ENCODE data around the gene KIF25.
"Not testable (repeated sequence)": the region's sequence is repeated elsewhere in the genome, so short reads cannot be mapped to it uniquely, and the experiment has no call there.

The KIF25 gene

GRCh38 chr6:167996424-167997199, 859 bp upstream of the KIF25 start:
- no peak for DNase-seq

- no peak for DNase-seq
Measured at GRCh38 chr6:167998215-167998614, 744 bp downstream of the KIF25 start.

DNA sequence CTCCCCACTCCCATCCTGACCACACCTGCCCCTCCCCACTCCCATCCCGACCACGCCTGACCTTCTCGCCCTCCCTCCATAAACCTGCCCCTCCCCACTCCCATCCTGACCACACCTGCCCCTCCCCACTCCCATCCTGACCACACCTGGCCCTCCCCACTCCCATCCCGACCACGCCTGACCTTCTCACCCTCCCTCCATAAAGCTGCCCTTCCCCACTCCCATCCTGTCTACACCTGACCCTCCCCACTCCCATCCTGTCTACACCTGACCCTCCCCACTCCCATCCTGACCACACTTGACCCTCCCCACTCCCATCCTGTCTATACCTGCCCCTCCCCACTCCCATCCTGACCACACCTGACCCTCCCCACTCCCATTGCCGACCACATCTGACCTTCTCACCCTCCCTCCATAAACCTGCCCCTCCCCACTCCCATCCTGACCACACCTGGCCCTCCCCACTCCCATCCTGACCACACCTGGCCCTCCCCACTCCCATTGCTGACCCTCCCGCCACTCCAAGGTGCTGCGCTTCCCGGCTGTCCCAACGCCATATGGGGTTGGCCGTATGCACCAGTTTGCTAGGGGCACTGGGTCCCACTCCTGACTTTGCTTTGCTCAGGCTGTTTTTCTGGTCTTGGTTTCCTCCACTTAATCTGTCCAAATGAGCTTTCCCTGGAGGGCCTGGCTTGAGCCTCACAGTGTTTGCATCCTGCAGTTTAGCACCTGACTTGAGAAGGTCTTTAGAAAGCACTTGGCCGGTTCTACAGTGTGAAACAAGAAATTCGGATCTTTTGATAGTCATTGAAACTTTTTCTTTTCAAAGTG, 2.9 kb downstream of the KIF25 start:
- DNase-seq, result no peak

- DNase-seq, result no peak
Measured at GRCh38 chr6:168001029-168001332, 3.5 kb downstream of the KIF25 start.

DNA sequence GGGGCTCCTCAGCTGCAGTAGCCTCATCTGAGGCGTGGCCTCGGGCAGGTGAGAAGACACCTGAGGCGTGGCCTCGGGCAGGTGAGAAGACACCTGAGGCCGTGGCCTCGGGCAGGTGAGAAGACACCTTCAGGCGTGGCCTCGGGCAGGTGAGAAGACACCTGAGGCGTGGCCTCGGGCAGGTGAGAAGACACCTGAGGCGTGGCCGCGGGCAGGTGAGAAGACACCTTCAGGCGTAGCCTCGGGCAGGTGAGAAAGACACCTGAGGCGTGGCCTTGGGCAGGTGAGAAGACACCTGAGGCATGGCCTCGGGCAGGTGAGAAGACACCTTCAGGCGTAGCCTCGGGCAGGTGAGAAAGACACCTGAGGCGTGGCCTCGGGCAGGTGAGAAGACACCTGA, 4.0 kb downstream of the KIF25 start:
- DNase-seq, result not testable (repeated sequence)

DNA sequence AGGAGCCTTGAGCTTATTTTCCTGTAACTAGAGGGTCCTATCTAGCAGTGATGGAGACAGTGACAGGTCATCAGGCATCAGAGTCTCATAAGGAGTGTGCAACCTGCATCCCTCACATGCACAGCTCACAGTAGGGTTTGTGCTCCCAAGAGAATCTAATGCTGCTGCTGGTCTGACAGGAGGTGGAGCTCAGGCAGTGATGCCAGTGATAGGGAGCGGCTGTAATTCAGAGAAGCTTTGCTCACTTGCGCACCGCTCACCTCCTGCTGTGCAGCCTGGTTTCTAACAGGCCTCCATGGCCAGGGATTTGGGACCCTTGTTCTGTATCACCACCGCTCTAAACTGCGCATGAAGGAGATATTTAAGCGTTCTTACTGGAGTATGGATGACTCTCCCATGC, 5.3 kb downstream of the KIF25 start:
- no peak for DNase-seq

- DNase-seq, result no peak
Measured at GRCh38 chr6:168004023-168004422, 6.6 kb downstream of the KIF25 start.

DNA sequence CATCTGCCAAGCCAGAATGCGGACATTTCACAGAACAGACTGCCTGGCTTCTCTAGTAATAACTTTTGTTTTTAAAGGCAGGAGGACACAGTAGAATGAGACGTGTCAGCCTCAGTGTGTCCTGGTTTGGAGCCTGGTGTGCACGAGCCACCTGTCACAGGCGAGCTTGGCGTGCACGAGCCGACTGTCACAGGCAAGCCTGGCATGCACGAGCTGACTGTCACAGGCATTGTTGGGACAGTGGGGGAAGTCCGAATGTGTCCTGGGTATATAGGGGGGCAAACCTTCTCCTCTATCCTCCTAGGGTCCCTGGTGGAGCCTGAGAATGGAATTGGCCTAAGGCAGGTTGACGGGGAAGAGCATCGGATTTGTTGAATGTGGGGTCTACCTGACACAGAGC, 7.5 kb downstream of the KIF25 start:
- no peak for DNase-seq

DNA sequence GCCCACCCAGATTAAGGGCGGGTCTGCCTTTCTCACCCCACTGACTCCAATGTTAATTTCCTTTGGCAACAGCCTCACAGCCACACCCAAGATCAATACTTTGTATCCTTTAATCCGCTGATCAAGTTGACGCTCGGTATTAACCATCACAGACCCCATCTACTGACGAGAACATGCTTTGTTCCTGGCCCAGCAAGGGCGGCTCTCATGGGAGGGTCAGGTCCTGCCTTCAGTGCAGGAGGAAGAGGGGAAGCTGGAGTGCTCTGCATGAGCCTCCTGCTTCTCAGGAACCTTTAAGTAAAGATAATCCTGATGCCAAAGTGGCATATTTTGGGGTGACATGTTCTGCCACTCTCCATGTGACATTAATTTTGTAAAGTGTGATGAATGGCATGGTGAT, 8.3 kb downstream of the KIF25 start:
- no peak for DNase-seq

GRCh38 chr6:168007592-168008338, 10.3 kb downstream of the KIF25 start:
- DNase-seq, result no peak

- DNase-seq, result no peak
Measured at GRCh38 chr6:168009331-168009730, 11.9 kb downstream of the KIF25 start.

DNA sequence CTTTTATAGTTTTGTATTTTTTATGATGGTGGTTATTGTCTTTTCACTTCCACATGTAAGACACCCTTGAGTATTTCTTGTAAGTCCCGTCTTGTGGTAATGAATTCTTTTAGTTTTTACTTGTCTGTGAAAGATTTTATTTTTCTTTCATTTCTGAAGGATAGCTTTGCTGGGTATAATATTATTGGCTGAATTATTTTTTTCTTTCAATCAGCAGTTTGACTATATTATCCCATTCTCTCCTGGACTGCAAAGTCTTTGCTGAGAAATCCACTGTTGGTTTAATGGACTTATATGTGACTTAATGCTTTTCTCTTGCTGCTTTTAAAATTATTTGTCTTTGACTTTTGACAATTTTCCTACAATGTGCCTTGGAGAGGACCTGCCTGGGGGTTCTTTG, 13.8 kb downstream of the KIF25 start:
- DNase-seq, result no peak

- no peak for DNase-seq
Measured at GRCh38 chr6:168012431-168013249, 15.2 kb downstream of the KIF25 start.

DNA sequence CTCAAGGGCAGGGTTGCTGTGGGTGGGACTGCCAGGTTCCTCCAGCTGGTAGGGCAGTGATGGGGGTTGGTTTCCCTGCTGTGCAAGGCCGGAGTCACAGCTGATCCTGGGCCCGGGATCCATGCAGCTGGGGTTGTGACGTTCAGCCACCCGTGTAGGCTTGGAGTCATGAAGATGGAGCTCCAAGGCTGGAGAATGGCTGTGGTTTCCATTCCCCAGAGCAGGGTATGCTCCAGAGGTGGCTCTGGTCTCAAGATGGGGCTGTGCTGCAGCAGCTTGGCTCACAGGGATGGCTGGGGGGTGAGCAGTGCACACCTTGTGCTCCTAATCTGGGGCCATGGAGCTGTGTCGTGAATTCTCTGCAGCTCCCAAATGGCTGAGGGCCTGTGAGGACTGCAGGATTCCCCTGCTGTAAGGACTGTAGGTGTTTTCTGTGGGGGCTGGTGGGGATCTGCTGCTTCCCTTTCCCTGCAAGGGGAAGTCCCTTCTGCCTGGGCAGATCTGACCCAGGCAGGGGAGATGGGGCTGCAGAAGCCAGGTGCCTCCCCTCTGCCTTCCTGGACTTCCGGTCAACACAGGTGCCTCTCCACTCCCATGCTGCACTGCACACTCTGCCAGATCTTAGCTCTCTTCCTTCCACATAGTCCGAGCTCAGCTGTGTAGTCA, 15.9 kb downstream of the KIF25 start:
- DNase-seq, result no peak

DNA sequence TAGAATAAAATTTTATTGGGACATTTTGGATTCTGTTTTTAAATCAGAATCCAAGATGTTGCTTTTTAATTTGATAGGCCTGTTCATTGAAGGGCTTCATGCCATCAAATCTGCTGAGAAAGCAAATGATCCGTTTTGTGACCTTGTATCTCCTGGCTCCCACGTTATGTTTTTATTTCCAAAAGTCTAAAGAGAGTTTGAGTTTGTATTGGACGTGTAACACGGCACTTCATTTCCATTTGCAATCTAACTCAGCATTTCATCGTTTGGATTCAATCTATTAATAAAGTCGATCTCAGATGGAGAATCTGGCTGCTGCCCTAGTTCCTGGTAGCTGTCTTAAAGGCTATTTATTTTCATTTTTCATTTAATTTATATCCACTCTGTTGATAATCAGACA, 17.0 kb downstream of the KIF25 start:
- no peak for DNase-seq

GRCh38 chr6:168015009-168015408, 17.5 kb downstream of the KIF25 start:
- no peak for DNase-seq

- DNase-seq, result no peak
Measured at GRCh38 chr6:168015482-168016175, 18.2 kb downstream of the KIF25 start.

GRCh38 chr6:168016176-168016620, 18.7 kb downstream of the KIF25 start:
- DNase-seq, result no peak

- DNase-seq, result no peak
Measured at GRCh38 chr6:168016721-168017525, 19.5 kb downstream of the KIF25 start.

DNA sequence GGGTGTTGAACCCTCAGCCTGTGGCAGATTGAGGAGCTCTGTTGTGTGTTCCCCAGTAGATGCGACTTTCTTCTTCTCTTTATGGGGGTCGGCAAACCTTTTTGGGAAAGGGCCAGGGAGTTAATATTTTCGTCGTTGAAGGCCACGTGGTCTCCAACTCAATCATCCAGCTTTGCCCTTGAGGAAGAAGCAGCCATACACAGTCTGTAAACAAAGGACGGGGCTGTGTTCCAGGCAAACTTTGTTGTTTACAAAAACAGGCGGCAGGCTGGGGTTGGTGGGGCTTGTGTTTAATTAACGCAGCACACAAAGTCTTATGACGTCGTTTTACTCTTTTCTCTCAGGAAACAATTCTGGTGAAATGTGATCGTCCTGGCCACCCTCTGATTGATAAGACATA, 20.2 kb downstream of the KIF25 start:
- no peak for DNase-seq

GRCh38 chr6:168018664-168019063, 21.2 kb downstream of the KIF25 start:
- no peak for DNase-seq
